HL-60 (cell line): ENCODE results near the gene NAV2.

Experiments used
- DNase-seq, 2 experiments: peaks; one replicate each; pipeline ENCODE4 v3.0.0-alpha.2; 2010 to 2020; ENCODE audit warnings: low read depth in 1 of 2, low spot score in 1 of 2
- H3K27ac ChIP-seq: fragments of 250-450 bp; sonication (Bioruptor Pico); replicated peaks from 2 replicates; pipeline ENCODE4 v1.5.1; 2020; ENCODE audit warnings: mild to moderate bottlenecking, moderate library complexity
- H3K27me3 ChIP-seq: fragments of 250-450 bp; sonication (Bioruptor Pico); 2 replicates; pipeline ENCODE4 v1.5.1; 2021; ENCODE audit warnings: mild to moderate bottlenecking, moderate library complexity; ENCODE audit not compliant: insufficient read depth, poor library complexity, severe bottlenecking
- H3K4me3 ChIP-seq: replicated peaks from 2 replicates; pipeline ENCODE4 v1.5.1; 2011; ENCODE audit warnings: mild to moderate bottlenecking, control low read depth, low read length; ENCODE audit not compliant: insufficient read depth
- CTCF ChIP-seq: IDR thresholded peaks from one replicate; pipeline ENCODE4 v1.5.1; 2011; ENCODE audit warnings: low read length, control low read depth, inconsistent platforms; ENCODE audit not compliant: insufficient read depth
- GABPA ChIP-seq: IDR thresholded peaks from 2 replicates; pipeline ENCODE4 v1.6.1; 2012; ENCODE audit warnings: low read depth
- POLR2AphosphoS5 ChIP-seq: IDR thresholded peaks from 2 replicates; pipeline ENCODE4 v1.6.1; 2012; ENCODE audit warnings: low read depth
- REST ChIP-seq: IDR thresholded peaks from 2 replicates; pipeline ENCODE4 v1.6.1; 2012; ENCODE audit warnings: low read depth; ENCODE audit not compliant: insufficient replicate concordance
- SPI1 ChIP-seq: IDR thresholded peaks from 2 replicates; pipeline ENCODE4 v1.6.1; 2012; ENCODE audit warnings: low read depth, mild to moderate bottlenecking, borderline replicate concordance

Gene NAV2

GRCh38 chr11:20120134-20120925 lies 407.7 kb downstream of the NAV2 start:
- Histone ChIP-seq H3K4me3 (no peak overlapping the region), H3K27ac (no peak overlapping the region), H3K27me3 (no peaks in the 10 kb centered on the region)
- DNase-seq: no peak
- no peak for TF ChIP-seq REST

GRCh38 chr11:20122131-20122530 lies 409.5 kb downstream of the NAV2 start:
- no peak overlapping the region for H3K4me3 ChIP-seq
- no peak for TF ChIP-seq SPI1
- TF ChIP-seq CTCF: no peak
- H3K27ac ChIP-seq: no peak overlapping the region
- DNase-seq: no peak
- H3K27me3 ChIP-seq: no peaks in the 10 kb centered on the region

GRCh38 chr11:20125927-20126326 lies 413.3 kb downstream of the NAV2 start:
- TF ChIP-seq POLR2AphosphoS5: no peak
- no peak for TF ChIP-seq GABPA
- no peak for TF ChIP-seq SPI1
- TF ChIP-seq REST: no peak
- no peak for TF ChIP-seq CTCF
- no peak overlapping the region for H3K4me3 ChIP-seq
- no peak for DNase-seq
- H3K27ac ChIP-seq: no peak overlapping the region
- H3K27me3 ChIP-seq: no peaks in the 10 kb centered on the region

- H3K27ac ChIP-seq: no peak overlapping the region
- no peak for DNase-seq
- TF ChIP-seq POLR2AphosphoS5: no peak
- no peak for TF ChIP-seq SPI1
- TF ChIP-seq GABPA: no peak
- TF ChIP-seq CTCF: no peak
- no peak for TF ChIP-seq REST
- no peak overlapping the region for H3K4me3 ChIP-seq
- no peaks in the 10 kb centered on the region for H3K27me3 ChIP-seq
Observed at GRCh38 chr11:20126724-20127123, 414.1 kb downstream of the NAV2 start.
